MM.1S (cell line): Measurements from ENCODE around the gene OTOA.

ENCODE experiments used
- EZH2 ChIP-seq: fragments of 300-600 bp; sonication (generic); optimal IDR thresholded peaks from 2 replicates; pipeline ENCODE3; 2017; ENCODE audit warnings: low read depth, mild to moderate bottlenecking, antibody characterized with exemption, low read length, mixed read lengths
- TF ChIP-seq, protein P1 (sequence below): fragments of 300-600 bp; sonication (generic); IDR thresholded peaks from 2 replicates; pipeline ENCODE4 v1.5.1; 2016; ENCODE audit warnings: antibody characterized with exemption, low read length, mixed read lengths

DNA sequence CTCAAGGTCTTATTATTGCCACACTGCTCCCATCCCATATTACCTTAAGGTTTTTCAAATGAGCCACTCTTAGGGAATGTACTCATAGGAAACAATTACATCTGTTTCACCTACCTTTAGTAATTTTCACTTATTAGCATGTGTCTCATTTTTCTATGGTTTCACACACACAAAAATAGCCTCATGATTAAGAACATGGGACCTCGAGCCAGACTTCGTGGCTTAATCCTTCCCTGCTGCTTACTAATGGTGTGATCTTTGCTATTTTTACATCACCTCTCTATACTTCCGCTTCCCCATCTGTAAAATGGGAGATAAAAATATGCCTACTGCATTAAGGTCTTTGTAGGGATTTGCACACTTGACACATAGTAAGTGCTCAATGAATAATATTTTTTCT is 38.5 kb downstream of the OTOA start:
- no peak for TF ChIP-seq EZH2
- TF ChIP-seq, protein P1, sequence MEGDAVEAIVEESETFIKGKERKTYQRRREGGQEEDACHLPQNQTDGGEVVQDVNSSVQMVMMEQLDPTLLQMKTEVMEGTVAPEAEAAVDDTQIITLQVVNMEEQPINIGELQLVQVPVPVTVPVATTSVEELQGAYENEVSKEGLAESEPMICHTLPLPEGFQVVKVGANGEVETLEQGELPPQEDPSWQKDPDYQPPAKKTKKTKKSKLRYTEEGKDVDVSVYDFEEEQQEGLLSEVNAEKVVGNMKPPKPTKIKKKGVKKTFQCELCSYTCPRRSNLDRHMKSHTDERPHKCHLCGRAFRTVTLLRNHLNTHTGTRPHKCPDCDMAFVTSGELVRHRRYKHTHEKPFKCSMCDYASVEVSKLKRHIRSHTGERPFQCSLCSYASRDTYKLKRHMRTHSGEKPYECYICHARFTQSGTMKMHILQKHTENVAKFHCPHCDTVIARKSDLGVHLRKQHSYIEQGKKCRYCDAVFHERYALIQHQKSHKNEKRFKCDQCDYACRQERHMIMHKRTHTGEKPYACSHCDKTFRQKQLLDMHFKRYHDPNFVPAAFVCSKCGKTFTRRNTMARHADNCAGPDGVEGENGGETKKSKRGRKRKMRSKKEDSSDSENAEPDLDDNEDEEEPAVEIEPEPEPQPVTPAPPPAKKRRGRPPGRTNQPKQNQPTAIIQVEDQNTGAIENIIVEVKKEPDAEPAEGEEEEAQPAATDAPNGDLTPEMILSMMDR: no peak
